GM12878 (cell line): ENCODE results near the gene PROCA1. TPM values are rescaled to one million over a fixed set of nuclear protein-coding genes. Genes with fewer than 3 reads are reported as not detected.

ENCODE experiments used
- ATAC-seq: fragments of 200-7000 bp; cut with Tn5 transposase; 3 replicates; pipeline ENCODE4 v1.9.1; 2020; ENCODE audit warnings: mild to moderate bottlenecking, moderate library complexity
- BruUV-seq: library from RNA; stranded (reverse); fragments of 400-500 nt; replicated peaks from 2 replicates; lab custom pipeline; 2021; lab: Mats Ljungman, UMichigan
- CTCF ChIA-PET: fragments of 300-600 bp; sonication (Branson Sonifier 250); formaldehyde crosslinking; extraction: SDS; loops from one replicate; lab custom pipeline; 2021; ENCODE audit warnings: inconsistent platforms; lab: Yijun Ruan, JAX
- POLR2A ChIA-PET: fragments of 350-600 bp; formaldehyde crosslinking; extraction: SDS; loops from one replicate; lab custom pipeline; 2021; ENCODE audit warnings: inconsistent platforms; lab: Charles Lee
- RAD21 ChIA-PET: fragments of 300-600 bp; sonication (Branson Sonifier 250); formaldehyde crosslinking; loops from one replicate; lab custom pipeline; 2023; ENCODE audit warnings: antibody characterized with exemption; ENCODE audit not compliant: unreplicated experiment; lab: Charles Lee
- SMC1A ChIA-PET: fragments of 300-600 bp; sonication (Branson Sonifier 250); formaldehyde crosslinking; loops from one replicate; lab custom pipeline; 2023; ENCODE audit not compliant: unreplicated experiment, uncharacterized antibody; lab: Charles Lee
- DNase-seq: peaks from one replicate; pipeline ENCODE4 v3.0.0-alpha.2; 2011; ENCODE audit warnings: low read depth, low spot score
- FAIRE-seq: peaks from 3 replicates; lab custom pipeline; 2011; peaks lifted over from hg19 to GRCh38; lab: Jason Lieb, UNC
- H2AFZ ChIP-seq: 2 replicates; pipeline ENCODE4 v1.6.0; 2011; ENCODE audit warnings: low read depth, low read length, control low read depth; ENCODE audit not compliant: control insufficient read depth
- H3K27ac ChIP-seq: 2 replicates; pipeline ENCODE4 v1.5.1; 2011; ENCODE audit warnings: control low read depth; ENCODE audit not compliant: control insufficient read depth, insufficient read depth
- H3K27me3 ChIP-seq, 2 experiments: replicated peaks in 1 of 2; 2 replicates each; pipeline versions ENCODE4 v1.6.0 to v1.6.1; 2011; ENCODE audit warnings: low read length in 1 of 2; ENCODE audit not compliant: control insufficient read depth in 2 of 2, insufficient read depth in 2 of 2
- H3K36me3 ChIP-seq, 2 experiments: 2 replicates each; pipeline ENCODE4 v1.5.1; 2011; ENCODE audit warnings: low read length in 1 of 2; ENCODE audit not compliant: control insufficient read depth in 2 of 2, insufficient read depth in 2 of 2
- H3K4me1 ChIP-seq: 2 replicates; pipeline ENCODE4 v1.6.1; 2011; ENCODE audit warnings: mild to moderate bottlenecking, low read length, moderate library complexity, mixed read lengths; ENCODE audit not compliant: control insufficient read depth, insufficient read depth
- H3K4me2 ChIP-seq: 2 replicates; pipeline ENCODE4 v1.6.0; 2011; ENCODE audit warnings: control low read depth; ENCODE audit not compliant: control insufficient read depth, insufficient read depth
- H3K4me3 ChIP-seq: fragments of 200-600 bp; sonication (generic); 2 replicates; pipeline ENCODE4 v1.5.1; 2016
- H3K79me2 ChIP-seq: 2 replicates; pipeline ENCODE4 v1.6.0; 2011; ENCODE audit warnings: low read length; ENCODE audit not compliant: control insufficient read depth, insufficient read depth
- H3K9ac ChIP-seq: 2 replicates; pipeline ENCODE4 v1.8.0; 2011; ENCODE audit warnings: low read length, control low read depth, mixed read lengths; ENCODE audit not compliant: control insufficient read depth, insufficient read depth
- H3K9me3 ChIP-seq: replicated peaks from 3 replicates; pipeline ENCODE4 v1.5.1; 2011; ENCODE audit warnings: mild to moderate bottlenecking, low read length; ENCODE audit not compliant: control insufficient read depth, insufficient read depth
- H4K20me1 ChIP-seq: 2 replicates; pipeline ENCODE4 v1.6.0; 2011; ENCODE audit not compliant: control insufficient read depth, insufficient read depth
- IRF4 ChIP-seq: IDR thresholded peaks from 2 replicates; pipeline ENCODE4 v1.6.1; 2011; ENCODE audit warnings: low read depth, low read length
- NR2F1 ChIP-seq: fragments of 450-650 bp; conservative IDR thresholded peaks from 2 replicates; pipeline ENCODE4 v1.6.1; 2017; ENCODE audit warnings: mild to moderate bottlenecking
- PAX5 ChIP-seq: IDR thresholded peaks from 2 replicates; pipeline ENCODE4 v1.6.1; 2011; ENCODE audit warnings: low read depth, low read length, borderline replicate concordance
- SMAD5 ChIP-seq: IDR thresholded peaks from 2 replicates; pipeline ENCODE4 v1.6.1; 2016; ENCODE audit warnings: antibody characterized with exemption, low read depth
- ZNF384 ChIP-seq: IDR thresholded peaks from 2 replicates; pipeline ENCODE4 v1.6.1; 2012; ENCODE audit warnings: low read depth, mild to moderate bottlenecking, low read length, improper control_type of control experiment, borderline replicate concordance
- ZNF622 ChIP-seq: fragments of 450-650 bp; IDR thresholded peaks from 2 replicates; pipeline ENCODE4 v1.6.1; 2017; ENCODE audit warnings: mild to moderate bottlenecking, inconsistent platforms
- WGBS: methylation state at CpG from one replicate; pipeline ENCODE4 v1.1.6; 2016; ENCODE audit warnings: low lambda C conversion rate; ENCODE audit not compliant: insufficient replicate concordance, insufficient coverage; ENCODE audit errors: missing lambda C conversion rate; 5-methylcytosine and 5-hydroxymethylcytosine counted together
- in situ Hi-C: fragments of 300-500 bp; cut with MboI; formaldehyde crosslinking; loops from 9 replicates; pipeline ENCODE4 v1.14.3; 2018; ENCODE audit warnings: mixed read lengths
- intact Hi-C: fragments of 100-400 bp; cut with micrococcal nuclease; formaldehyde crosslinking; loops from one replicate; pipeline ENCODE4 v1.14.2; 2022; ENCODE audit not compliant: unreplicated experiment
- polyA plus RNA-seq, 11 experiments: library from polyadenylated mRNA; depleted of rRNA in 4 of 11; unstranded in 6 of 11; stranded (reverse) in 5 of 11; fragments of >200 nt; fragmentation: Nextera tagmentation in 4 of 11; fragmentation: Illumina TruSeq in 1 of 11; extraction: Ambion mirVana in 4 of 11; extraction: Trizol in 1 of 11; gene quantifications; 1 replicate in 1 of 11; 2 replicates in 10 of 11; pipeline versions ENCODE4 v1.2.1 to v1.2.3, GENCODE V29; 2011 to 2016; ENCODE audit warnings: inconsistent platforms in 2 of 11, missing spikeins in 2 of 11, low read depth in 1 of 11
- total RNA-seq, 4 experiments: library from RNA; depleted of rRNA in 3 of 4; stranded (reverse); fragments of >200 nt in 3 of 4; fragmentation: Illumina TruSeq in 1 of 4; extraction: Trizol in 1 of 4; gene quantifications; 2 replicates each; pipeline versions ENCODE4 v1.2.1 to v1.2.3, GENCODE V29; 2013 to 2021
- TF ChIP-seq, protein P1 (sequence below): fragments of 450-650 bp; formaldehyde crosslinking; IDR thresholded peaks from 2 replicates; pipeline ENCODE4 v1.5.0; 2022; ENCODE audit warnings: mild to moderate bottlenecking, missing genetic modification characterization
- TF ChIP-seq, protein P2 (sequence below): IDR thresholded peaks from 2 replicates; pipeline ENCODE4 v1.6.1; 2011; ENCODE audit warnings: borderline replicate concordance, low read depth, mild to moderate bottlenecking, moderate library complexity, low read length; ENCODE audit not compliant: insufficient read depth, poor library complexity, severe bottlenecking
- TF ChIP-seq, protein P3 (sequence below): fragments of 450-650 bp; IDR thresholded peaks from 2 replicates; pipeline ENCODE4 v1.6.1; 2017; ENCODE audit warnings: borderline replicate concordance

PROCA1 gene
- total and polyA plus RNA-seq, 10 of the 15 experiments (the other 5 are each of a cell fraction or from before 2014, with no cell fraction given): 0.35 to 4.8 (median 1.4) TPM

DNA sequence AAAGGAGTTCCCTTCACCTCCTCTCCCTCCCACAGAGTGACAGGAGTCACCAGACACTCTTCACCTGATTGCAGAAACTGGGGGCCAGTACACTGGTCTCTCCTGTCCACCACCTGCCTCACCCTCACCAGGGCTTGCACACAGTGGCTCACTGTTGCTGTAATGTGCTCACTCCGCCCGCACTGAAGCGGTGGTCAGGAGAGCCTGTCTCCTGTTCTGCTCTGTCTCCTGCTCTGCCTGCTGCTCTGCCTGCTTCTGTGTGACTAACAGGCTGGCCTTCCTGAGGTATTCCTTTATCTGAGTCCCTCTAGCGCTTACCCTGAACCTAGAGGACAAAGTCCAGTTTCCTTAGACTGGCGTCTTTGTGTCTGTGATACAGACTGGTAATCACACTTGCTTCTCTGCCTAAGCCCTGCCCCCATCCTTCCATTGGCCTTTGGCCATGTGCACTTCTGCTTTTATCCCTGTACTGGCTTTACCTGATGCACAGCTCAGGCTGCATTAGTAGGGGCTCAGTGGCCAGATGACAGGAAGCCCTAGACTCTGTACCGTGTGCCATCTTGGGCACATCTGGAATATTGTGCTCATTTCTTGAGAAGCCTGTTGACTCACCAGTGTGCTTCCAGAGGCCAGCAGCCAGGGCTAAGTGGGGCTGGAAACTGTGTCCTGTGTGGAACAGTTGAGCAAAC is 13.3 kb downstream of the PROCA1 start:
- Histone ChIP-seq H3K4me3 (no peak overlapping the region), H3K9ac (no peak overlapping the region), H3K4me1 (no peaks in the 10 kb centered on the region), H3K9me3 (no peaks in the 10 kb centered on the region), H2AFZ (no peak overlapping the region), H3K27me3 (no peaks in the 10 kb centered on the region), H3K79me2 (no peaks in the 10 kb centered on the region), H3K27ac (no peak overlapping the region), H3K36me3 (peaks cover 33 to 62% of the 10 kb centered on the region in 2 experiments; a peak in 3 of 4 replicates), H3K4me2 (no peak overlapping the region), H4K20me1 (no peaks in the 10 kb centered on the region)
- RAD21 ChIA-PET: no interaction called here
- DNase-seq (no peak), ATAC-seq (no peak), FAIRE-seq (no peak)
- TF ChIP-seq, protein P1, sequence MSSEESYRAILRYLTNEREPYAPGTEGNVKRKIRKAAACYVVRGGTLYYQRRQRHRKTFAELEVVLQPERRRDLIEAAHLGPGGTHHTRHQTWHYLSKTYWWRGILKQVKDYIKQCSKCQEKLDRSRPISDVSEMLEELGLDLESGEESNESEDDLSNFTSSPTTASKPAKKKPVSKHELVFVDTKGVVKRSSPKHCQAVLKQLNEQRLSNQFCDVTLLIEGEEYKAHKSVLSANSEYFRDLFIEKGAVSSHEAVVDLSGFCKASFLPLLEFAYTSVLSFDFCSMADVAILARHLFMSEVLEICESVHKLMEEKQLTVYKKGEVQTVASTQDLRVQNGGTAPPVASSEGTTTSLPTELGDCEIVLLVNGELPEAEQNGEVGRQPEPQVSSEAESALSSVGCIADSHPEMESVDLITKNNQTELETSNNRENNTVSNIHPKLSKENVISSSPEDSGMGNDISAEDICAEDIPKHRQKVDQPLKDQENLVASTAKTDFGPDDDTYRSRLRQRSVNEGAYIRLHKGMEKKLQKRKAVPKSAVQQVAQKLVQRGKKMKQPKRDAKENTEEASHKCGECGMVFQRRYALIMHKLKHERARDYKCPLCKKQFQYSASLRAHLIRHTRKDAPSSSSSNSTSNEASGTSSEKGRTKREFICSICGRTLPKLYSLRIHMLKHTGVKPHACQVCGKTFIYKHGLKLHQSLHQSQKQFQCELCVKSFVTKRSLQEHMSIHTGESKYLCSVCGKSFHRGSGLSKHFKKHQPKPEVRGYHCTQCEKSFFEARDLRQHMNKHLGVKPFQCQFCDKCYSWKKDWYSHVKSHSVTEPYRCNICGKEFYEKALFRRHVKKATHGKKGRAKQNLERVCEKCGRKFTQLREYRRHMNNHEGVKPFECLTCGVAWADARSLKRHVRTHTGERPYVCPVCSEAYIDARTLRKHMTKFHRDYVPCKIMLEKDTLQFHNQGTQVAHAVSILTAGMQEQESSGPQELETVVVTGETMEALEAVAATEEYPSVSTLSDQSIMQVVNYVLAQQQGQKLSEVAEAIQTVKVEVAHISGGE: no peak
- TF ChIP-seq IRF4: no peak
- TF ChIP-seq, protein P2, sequence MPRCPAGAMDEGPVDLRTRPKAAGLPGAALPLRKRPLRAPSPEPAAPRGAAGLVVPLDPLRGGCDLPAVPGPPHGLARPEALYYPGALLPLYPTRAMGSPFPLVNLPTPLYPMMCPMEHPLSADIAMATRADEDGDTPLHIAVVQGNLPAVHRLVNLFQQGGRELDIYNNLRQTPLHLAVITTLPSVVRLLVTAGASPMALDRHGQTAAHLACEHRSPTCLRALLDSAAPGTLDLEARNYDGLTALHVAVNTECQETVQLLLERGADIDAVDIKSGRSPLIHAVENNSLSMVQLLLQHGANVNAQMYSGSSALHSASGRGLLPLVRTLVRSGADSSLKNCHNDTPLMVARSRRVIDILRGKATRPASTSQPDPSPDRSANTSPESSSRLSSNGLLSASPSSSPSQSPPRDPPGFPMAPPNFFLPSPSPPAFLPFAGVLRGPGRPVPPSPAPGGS: peak; percentile 80
- no peak for TF ChIP-seq ZNF384
- TF ChIP-seq SMAD5: no peak
- no peak for TF ChIP-seq NR2F1
- TF ChIP-seq, protein P3, sequence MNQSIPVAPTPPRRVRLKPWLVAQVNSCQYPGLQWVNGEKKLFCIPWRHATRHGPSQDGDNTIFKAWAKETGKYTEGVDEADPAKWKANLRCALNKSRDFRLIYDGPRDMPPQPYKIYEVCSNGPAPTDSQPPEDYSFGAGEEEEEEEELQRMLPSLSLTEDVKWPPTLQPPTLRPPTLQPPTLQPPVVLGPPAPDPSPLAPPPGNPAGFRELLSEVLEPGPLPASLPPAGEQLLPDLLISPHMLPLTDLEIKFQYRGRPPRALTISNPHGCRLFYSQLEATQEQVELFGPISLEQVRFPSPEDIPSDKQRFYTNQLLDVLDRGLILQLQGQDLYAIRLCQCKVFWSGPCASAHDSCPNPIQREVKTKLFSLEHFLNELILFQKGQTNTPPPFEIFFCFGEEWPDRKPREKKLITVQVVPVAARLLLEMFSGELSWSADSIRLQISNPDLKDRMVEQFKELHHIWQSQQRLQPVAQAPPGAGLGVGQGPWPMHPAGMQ: no peak
- TF ChIP-seq ZNF622: no peak
- TF ChIP-seq PAX5: no peak
- in situ Hi-C loops (no loop called here), intact Hi-C loops (no loop called here)
- SMC1A ChIA-PET: no interaction called here
- BruUV-seq: no TSS peak
- 94% methylated on average over 6 of the region's 6 CpGs for WGBS
- CTCF ChIA-PET: interaction anchor here (0.5 kb wide), 1 partner anchor 10 kb away, joined by 4 read pairs; no protein-coding TSS in a partner anchor
- POLR2A ChIA-PET: no interaction called here
